HepG2 (cell line): ENCODE measurements around the gene THRB. TPM values are rescaled to one million over a fixed set of nuclear protein-coding genes. Genes with fewer than 3 reads are reported as not detected.

Experiments used
- ATAC-seq: fragments of 200-7000 bp; cut with Tn5 transposase; 3 replicates; pipeline ENCODE4 v1.9.1; 2020; ENCODE audit warnings: mild to moderate bottlenecking, moderate library complexity
- BruUV-seq: library from RNA; stranded (reverse); fragments of 400-500 nt; replicated peaks from 2 replicates; lab custom pipeline; 2021; lab: Mats Ljungman, UMichigan
- CTCF ChIA-PET: fragments of 300-600 bp; formaldehyde crosslinking; extraction: SDS; loops from one replicate; lab custom pipeline; 2021; ENCODE audit warnings: low total read pairs, inconsistent platforms, low intra/inter-chr PET ratio; lab: Yijun Ruan, JAX
- POLR2A ChIA-PET: fragments of 350-600 bp; sonication (Branson Sonifier 250); formaldehyde crosslinking; loops from one replicate; lab custom pipeline; 2020; ENCODE audit warnings: antibody characterized with exemption, inconsistent platforms; lab: Yijun Ruan, JAX
- DNase-seq: peaks from one replicate; pipeline ENCODE4 v3.0.0-alpha.2; 2015; ENCODE audit warnings: low spot score
- FAIRE-seq: peaks from 3 replicates; lab custom pipeline; 2011; peaks lifted over from hg19 to GRCh38; lab: Jason Lieb, UNC
- H2AFZ ChIP-seq: one replicate; pipeline ENCODE4 v1.6.1; 2011; ENCODE audit warnings: low read length, inconsistent platforms
- H3K27ac ChIP-seq: fragments of 300-600 bp; 3 replicates; pipeline ENCODE4 v1.8.0; 2011; ENCODE audit warnings: mixed run types, mild to moderate bottlenecking, mixed read lengths, low read length, inconsistent platforms; ENCODE audit not compliant: insufficient read depth; ENCODE audit errors: extremely low read length
- H3K27me3 ChIP-seq, 2 experiments: fragments of 200-600 bp in 1 of 2; 2 replicates in 1 of 2; 3 replicates in 1 of 2; pipeline versions ENCODE4 v1.6.0 to v1.8.0; 2011; ENCODE audit warnings: low read length in 2 of 2, mild to moderate bottlenecking in 2 of 2, moderate library complexity in 2 of 2, inconsistent platforms in 1 of 2; ENCODE audit not compliant: insufficient read depth in 2 of 2, control insufficient read depth in 1 of 2
- H3K36me3 ChIP-seq, 2 experiments: fragments of 200-600 bp in 1 of 2; replicated peaks in 1 of 2; 2 replicates in 1 of 2; 3 replicates in 1 of 2; pipeline versions ENCODE4 v1.5.1 to v1.8.0; 2011; ENCODE audit warnings: low read length in 2 of 2, inconsistent platforms in 1 of 2; ENCODE audit not compliant: insufficient read depth in 2 of 2, control insufficient read depth in 1 of 2
- H3K4me1 ChIP-seq: 2 replicates; pipeline ENCODE4 v1.5.1; 2012; ENCODE audit warnings: low read length, inconsistent platforms; ENCODE audit not compliant: insufficient read depth
- H3K4me2 ChIP-seq: 2 replicates; pipeline ENCODE4 v1.6.0; 2011; ENCODE audit warnings: low read depth, low read length, inconsistent platforms
- H3K4me3 ChIP-seq, 3 experiments: fragments of 200-600 bp in 1 of 3; sonication (generic), shearing (Covaris generic) in 1 of 3; replicated peaks in 1 of 3; 2 replicates each; pipeline ENCODE4 v1.5.1; 2011 to 2016; ENCODE audit warnings: low read length in 3 of 3, inconsistent platforms in 2 of 3, low read depth in 2 of 3, mild to moderate bottlenecking in 2 of 3, control low read depth in 1 of 3, mixed read lengths in 1 of 3; ENCODE audit not compliant: insufficient read depth in 1 of 3
- H3K79me2 ChIP-seq: one replicate; pipeline ENCODE4 v1.6.1; 2011; ENCODE audit warnings: low read length, inconsistent platforms; ENCODE audit not compliant: insufficient read depth
- H3K9ac ChIP-seq: 2 replicates; pipeline ENCODE4 v1.6.0; 2011; ENCODE audit warnings: mild to moderate bottlenecking, low read depth, low read length, inconsistent platforms; ENCODE audit not compliant: insufficient read depth
- H3K9me3 ChIP-seq: 2 replicates; pipeline ENCODE4 v1.5.1; 2012; ENCODE audit warnings: mild to moderate bottlenecking, low read length
- H4K20me1 ChIP-seq: 2 replicates; pipeline ENCODE4 v1.6.0; 2011; ENCODE audit warnings: inconsistent platforms, mild to moderate bottlenecking, low read length, moderate library complexity; ENCODE audit not compliant: insufficient read depth
- ARID2 ChIP-seq: sonication (generic); formaldehyde crosslinking; IDR thresholded peaks from 2 replicates; pipeline ENCODE4 v1.8.1; 2022; ENCODE audit warnings: mild to moderate bottlenecking, missing genetic modification reagents, borderline replicate concordance
- CBFB ChIP-seq: sonication (generic); formaldehyde crosslinking; IDR thresholded peaks from 2 replicates; pipeline ENCODE4 v1.4.0; 2020; ENCODE audit warnings: missing genetic modification reagents
- DPF2 ChIP-seq: sonication (generic); formaldehyde crosslinking; IDR thresholded peaks from 2 replicates; pipeline ENCODE4 v1.4.0; 2020; ENCODE audit warnings: mild to moderate bottlenecking, low read depth, missing genetic modification reagents, borderline replicate concordance
- FOXA1 ChIP-seq, 2 experiments: fragments of 450-650 bp in 1 of 2; sonication (generic) in 1 of 2; formaldehyde crosslinking in 1 of 2; IDR thresholded peaks; 2 replicates each; pipeline versions ENCODE4 v1.4.0 to v1.6.1; 2016 to 2020; ENCODE audit warnings: missing genetic modification reagents in 1 of 2
- GABPB1 ChIP-seq: IDR thresholded peaks from 2 replicates; pipeline ENCODE4 v1.6.1; 2016; ENCODE audit warnings: mild to moderate bottlenecking, missing genetic modification reagents, moderate library complexity, missing compliant biosample characterization
- IKZF1 ChIP-seq: fragments of 450-650 bp; IDR thresholded peaks from 2 replicates; pipeline ENCODE4 v1.7.1; 2016
- JARID2 ChIP-seq: sonication (generic); formaldehyde crosslinking; IDR thresholded peaks from 2 replicates; pipeline ENCODE4 v1.8.1; 2023; ENCODE audit warnings: missing genetic modification reagents, inconsistent platforms; ENCODE audit not compliant: insufficient replicate concordance
- MEIS1 ChIP-seq: sonication (generic); formaldehyde crosslinking; IDR thresholded peaks from 2 replicates; pipeline ENCODE4 v1.9.0; 2021; ENCODE audit warnings: mild to moderate bottlenecking, missing genetic modification reagents, moderate library complexity, borderline replicate concordance
- NONO ChIP-seq, 2 experiments: fragments of 450-650 bp in 1 of 2; sonication (generic) in 1 of 2; formaldehyde crosslinking in 1 of 2; IDR thresholded peaks in 1 of 2; conservative IDR thresholded peaks in 1 of 2; 2 replicates each; pipeline versions ENCODE4 v1.6.1 to v1.8.0; 2017 to 2022; ENCODE audit warnings: mild to moderate bottlenecking in 1 of 2, missing genetic modification reagents in 1 of 2, moderate library complexity in 1 of 2
- RARG ChIP-seq: sonication (generic); formaldehyde crosslinking; IDR thresholded peaks from 2 replicates; pipeline ENCODE4 v1.4.0; 2020; ENCODE audit warnings: low read depth, mild to moderate bottlenecking, missing genetic modification reagents
- STAG1 ChIP-seq: sonication (generic); formaldehyde crosslinking; IDR thresholded peaks from 2 replicates; pipeline ENCODE4 v1.4.0; 2020; ENCODE audit warnings: missing genetic modification reagents
- XBP1 ChIP-seq: sonication (generic); formaldehyde crosslinking; IDR thresholded peaks from 2 replicates; pipeline ENCODE4 v1.5.0; 2020; ENCODE audit warnings: missing genetic modification reagents
- ZFP37 ChIP-seq: sonication (generic); formaldehyde crosslinking; IDR thresholded peaks from 2 replicates; pipeline ENCODE4 v1.4.0; 2020; ENCODE audit warnings: missing genetic modification reagents, borderline replicate concordance
- ZNF788 ChIP-seq: sonication (generic); formaldehyde crosslinking; IDR thresholded peaks from 2 replicates; pipeline ENCODE4 v1.5.0; 2020; ENCODE audit warnings: mild to moderate bottlenecking, missing genetic modification reagents, borderline replicate concordance
- WGBS: methylation state at CpG from one replicate; pipeline ENCODE4 v1.1.6; 2017; ENCODE audit warnings: low lambda C conversion rate; 5-methylcytosine and 5-hydroxymethylcytosine counted together
- in situ Hi-C: cut with HindIII; loops from 2 replicates; pipeline ENCODE4 v1.10.0; 2017; ENCODE audit warnings: low pct_unique_long_range_greater_than_20kb; ENCODE audit not compliant: extremely low pct_ligation_motif_present
- intact Hi-C: fragments of 100-400 bp; cut with micrococcal nuclease; formaldehyde crosslinking; loops from one replicate; pipeline ENCODE4 v1.10.0; 2022; ENCODE audit not compliant: unreplicated experiment
- polyA plus RNA-seq, 8 experiments: library from polyadenylated mRNA; depleted of rRNA in 3 of 8; stranded (reverse) in 7 of 8; unstranded in 1 of 8; fragments of >200 nt; fragmentation: Illumina TruSeq in 4 of 8; extraction: Trizol in 4 of 8; gene quantifications; 2 replicates each; pipeline versions ENCODE4 v1.2.1 to v1.2.3, GENCODE V29; 2011 to 2016; ENCODE audit warnings: low read depth in 4 of 8, missing spikeins in 1 of 8, mixed read lengths in 1 of 8; ENCODE audit not compliant: insufficient read depth in 1 of 8
- total RNA-seq, 5 experiments: library from RNA; depleted of rRNA; stranded (reverse); fragments of >200 nt; fragmentation: Illumina TruSeq; extraction: Trizol; gene quantifications; 2 replicates each; pipeline ENCODE4 v1.2.3, GENCODE V29; 2016; ENCODE audit warnings: low read depth in 1 of 5
- TF ChIP-seq, protein P1 (sequence below): IDR thresholded peaks from 2 replicates; pipeline ENCODE4 v1.6.1; 2016; ENCODE audit warnings: missing compliant biosample characterization, missing genetic modification reagents, borderline replicate concordance
- TF ChIP-seq, protein P2 (sequence below): sonication (generic); formaldehyde crosslinking; IDR thresholded peaks from 2 replicates; pipeline ENCODE4 v1.8.0; 2022; ENCODE audit warnings: mild to moderate bottlenecking, missing genetic modification reagents
- TF ChIP-seq, protein P3 (sequence below): sonication (generic); formaldehyde crosslinking; IDR thresholded peaks from 2 replicates; pipeline ENCODE4 v1.4.0; 2020; ENCODE audit warnings: missing genetic modification reagents
- TF ChIP-seq, protein P4 (sequence below): sonication (generic); formaldehyde crosslinking; IDR thresholded peaks from 2 replicates; pipeline ENCODE4 v1.9.0; 2021; ENCODE audit warnings: missing genetic modification reagents, borderline replicate concordance

THRB gene
- total and polyA plus RNA-seq, 2 of the 13 experiments (the other 11 are each of a cell fraction or from before 2014, with no cell fraction given), result 4.7 to 22.7 TPM

DNA sequence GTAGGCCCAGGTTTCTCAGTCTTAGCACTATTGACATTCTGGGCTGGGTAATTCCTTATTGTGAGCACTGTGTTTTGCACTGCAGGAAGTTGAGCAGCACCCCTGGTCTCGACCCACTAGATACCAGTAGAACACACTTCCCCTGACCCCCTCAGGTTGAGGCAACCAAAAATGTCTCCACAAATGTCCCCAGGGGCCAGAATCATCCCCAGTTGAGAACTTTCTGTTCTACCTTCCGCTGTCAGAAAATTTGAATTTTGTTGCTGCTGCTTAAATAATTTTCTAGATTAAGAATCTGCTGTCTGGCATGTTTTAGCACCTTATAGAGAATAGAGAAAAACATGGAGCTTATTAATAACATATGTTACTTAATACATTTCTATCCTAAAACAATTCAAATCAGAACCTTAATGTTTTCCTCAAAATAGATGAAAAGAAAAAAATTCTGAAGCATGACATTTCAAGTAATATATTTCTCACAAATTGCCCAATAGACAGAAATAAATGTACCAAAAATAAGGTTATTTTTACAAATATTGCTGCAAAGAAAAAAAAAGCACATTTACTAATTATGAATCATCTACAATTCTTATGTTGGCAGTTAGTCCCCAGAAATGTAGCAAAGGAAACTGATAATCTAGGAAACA is 13.2 kb upstream of the THRB start:
- H3K4me3 ChIP-seq, result no peak overlapping the region
- BruUV-seq, result no TSS peak
- WGBS, result 100% methylated on average over 2 of the region's 2 CpGs
- CTCF ChIA-PET, result no interaction called here
- no peak overlapping the region for H3K9ac ChIP-seq
- POLR2A ChIA-PET, result no interaction called here
- H3K36me3 ChIP-seq, result no peaks in the 10 kb centered on the region; a peak in 1 of 5 replicates
- H3K4me1 ChIP-seq, result no peaks in the 10 kb centered on the region
- H4K20me1 ChIP-seq, result no peaks in the 10 kb centered on the region
- no peaks in the 10 kb centered on the region for H3K79me2 ChIP-seq
- no peak overlapping the region for H3K27ac ChIP-seq
- in situ Hi-C loops, result no loop called here
- no peak overlapping the region for H3K4me2 ChIP-seq
- ATAC-seq, result no peak
- intact Hi-C loops, result no loop called here
- no peak for DNase-seq
- no peak overlapping the region for H2AFZ ChIP-seq
- no peak for FAIRE-seq
- no peaks in the 10 kb centered on the region for H3K27me3 ChIP-seq
- no peaks in the 10 kb centered on the region for H3K9me3 ChIP-seq
- TF ChIP-seq STAG1 (CRISPR knock-in tag) (no peak), JARID2 (no peak), FOXA1 (IDR thresholded peaks at IDR 0.05) (no peak), FOXA1 (CRISPR knock-in tag; IDR thresholded peaks at IDR 0.05) (no peak), ZNF788 (CRISPR knock-in tag) (no peak), DPF2 (CRISPR knock-in tag) (no peak), MEIS1 (CRISPR knock-in tag) (no peak), IKZF1 (no peak), RARG (no peak), ZFP37 (CRISPR knock-in tag) (no peak), NONO (IDR thresholded peaks at IDR 0.05) (no peak), NONO (CRISPR knock-in tag; conservative IDR thresholded peaks at IDR 0.05) (no peak), CBFB (CRISPR knock-in tag) (no peak), XBP1 (CRISPR knock-in tag) (no peak), ARID2 (CRISPR knock-in tag) (no peak), GABPB1 (CRISPR knock-in tag) (no peak)
- TF ChIP-seq, protein P1, sequence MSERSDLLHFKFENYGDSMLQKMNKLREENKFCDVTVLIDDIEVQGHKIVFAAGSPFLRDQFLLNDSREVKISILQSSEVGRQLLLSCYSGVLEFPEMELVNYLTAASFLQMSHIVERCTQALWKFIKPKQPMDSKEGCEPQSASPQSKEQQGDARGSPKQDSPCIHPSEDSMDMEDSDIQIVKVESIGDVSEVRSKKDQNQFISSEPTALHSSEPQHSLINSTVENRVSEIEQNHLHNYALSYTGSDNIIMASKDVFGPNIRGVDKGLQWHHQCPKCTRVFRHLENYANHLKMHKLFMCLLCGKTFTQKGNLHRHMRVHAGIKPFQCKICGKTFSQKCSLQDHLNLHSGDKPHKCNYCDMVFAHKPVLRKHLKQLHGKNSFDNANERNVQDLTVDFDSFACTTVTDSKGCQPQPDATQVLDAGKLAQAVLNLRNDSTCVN (CRISPR knock-in tag), result no peak
- TF ChIP-seq, protein P2, sequence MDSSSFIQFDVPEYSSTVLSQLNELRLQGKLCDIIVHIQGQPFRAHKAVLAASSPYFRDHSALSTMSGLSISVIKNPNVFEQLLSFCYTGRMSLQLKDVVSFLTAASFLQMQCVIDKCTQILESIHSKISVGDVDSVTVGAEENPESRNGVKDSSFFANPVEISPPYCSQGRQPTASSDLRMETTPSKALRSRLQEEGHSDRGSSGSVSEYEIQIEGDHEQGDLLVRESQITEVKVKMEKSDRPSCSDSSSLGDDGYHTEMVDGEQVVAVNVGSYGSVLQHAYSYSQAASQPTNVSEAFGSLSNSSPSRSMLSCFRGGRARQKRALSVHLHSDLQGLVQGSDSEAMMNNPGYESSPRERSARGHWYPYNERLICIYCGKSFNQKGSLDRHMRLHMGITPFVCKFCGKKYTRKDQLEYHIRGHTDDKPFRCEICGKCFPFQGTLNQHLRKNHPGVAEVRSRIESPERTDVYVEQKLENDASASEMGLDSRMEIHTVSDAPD, result no peak
- TF ChIP-seq, protein P3, sequence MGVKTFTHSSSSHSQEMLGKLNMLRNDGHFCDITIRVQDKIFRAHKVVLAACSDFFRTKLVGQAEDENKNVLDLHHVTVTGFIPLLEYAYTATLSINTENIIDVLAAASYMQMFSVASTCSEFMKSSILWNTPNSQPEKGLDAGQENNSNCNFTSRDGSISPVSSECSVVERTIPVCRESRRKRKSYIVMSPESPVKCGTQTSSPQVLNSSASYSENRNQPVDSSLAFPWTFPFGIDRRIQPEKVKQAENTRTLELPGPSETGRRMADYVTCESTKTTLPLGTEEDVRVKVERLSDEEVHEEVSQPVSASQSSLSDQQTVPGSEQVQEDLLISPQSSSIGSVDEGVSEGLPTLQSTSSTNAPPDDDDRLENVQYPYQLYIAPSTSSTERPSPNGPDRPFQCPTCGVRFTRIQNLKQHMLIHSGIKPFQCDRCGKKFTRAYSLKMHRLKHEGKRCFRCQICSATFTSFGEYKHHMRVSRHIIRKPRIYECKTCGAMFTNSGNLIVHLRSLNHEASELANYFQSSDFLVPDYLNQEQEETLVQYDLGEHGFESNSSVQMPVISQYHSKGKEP (CRISPR knock-in tag), result no peak
- TF ChIP-seq, protein P4, sequence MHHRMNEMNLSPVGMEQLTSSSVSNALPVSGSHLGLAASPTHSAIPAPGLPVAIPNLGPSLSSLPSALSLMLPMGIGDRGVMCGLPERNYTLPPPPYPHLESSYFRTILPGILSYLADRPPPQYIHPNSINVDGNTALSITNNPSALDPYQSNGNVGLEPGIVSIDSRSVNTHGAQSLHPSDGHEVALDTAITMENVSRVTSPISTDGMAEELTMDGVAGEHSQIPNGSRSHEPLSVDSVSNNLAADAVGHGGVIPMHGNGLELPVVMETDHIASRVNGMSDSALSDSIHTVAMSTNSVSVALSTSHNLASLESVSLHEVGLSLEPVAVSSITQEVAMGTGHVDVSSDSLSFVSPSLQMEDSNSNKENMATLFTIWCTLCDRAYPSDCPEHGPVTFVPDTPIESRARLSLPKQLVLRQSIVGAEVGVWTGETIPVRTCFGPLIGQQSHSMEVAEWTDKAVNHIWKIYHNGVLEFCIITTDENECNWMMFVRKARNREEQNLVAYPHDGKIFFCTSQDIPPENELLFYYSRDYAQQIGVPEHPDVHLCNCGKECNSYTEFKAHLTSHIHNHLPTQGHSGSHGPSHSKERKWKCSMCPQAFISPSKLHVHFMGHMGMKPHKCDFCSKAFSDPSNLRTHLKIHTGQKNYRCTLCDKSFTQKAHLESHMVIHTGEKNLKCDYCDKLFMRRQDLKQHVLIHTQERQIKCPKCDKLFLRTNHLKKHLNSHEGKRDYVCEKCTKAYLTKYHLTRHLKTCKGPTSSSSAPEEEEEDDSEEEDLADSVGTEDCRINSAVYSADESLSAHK (CRISPR knock-in tag), result no peak
